Astrocyte (in vitro differentiated cells and primary cell): ENCODE results near the gene ESCO1. TPM values are rescaled to one million over a fixed set of nuclear protein-coding genes. Genes with fewer than 3 reads are reported as not detected.
A peak's percentile ranks its signal among the peaks of the same experiment; 100 is the strongest.

Experiments used
- DNase-seq: peaks from one replicate; pipeline ENCODE4 v3.0.0-alpha.2; 2010; ENCODE audit warnings: low read depth
- FAIRE-seq: peaks from 2 replicates; lab custom pipeline; 2011; peaks lifted over from hg19 to GRCh38; lab: Jason Lieb, UNC
- H2AFZ ChIP-seq: 2 replicates; pipeline ENCODE4 v1.6.0; 2012; ENCODE audit warnings: low read depth, low read length, inconsistent platforms
- H3K27ac ChIP-seq: 2 replicates; pipeline ENCODE4 v1.5.1; 2011; ENCODE audit warnings: low read depth, low read length, inconsistent platforms
- H3K27me3 ChIP-seq: 2 replicates; pipeline ENCODE4 v1.6.0; 2011; ENCODE audit warnings: low read length, inconsistent platforms; ENCODE audit not compliant: insufficient read depth
- H3K36me3 ChIP-seq: 2 replicates; pipeline ENCODE4 v1.5.1; 2011; ENCODE audit warnings: low read length, inconsistent platforms; ENCODE audit not compliant: insufficient read depth
- H3K4me1 ChIP-seq: 2 replicates; pipeline ENCODE4 v1.5.1; 2011; ENCODE audit warnings: low read length, inconsistent platforms; ENCODE audit not compliant: insufficient read depth
- H3K4me2 ChIP-seq: 2 replicates; pipeline ENCODE4 v1.6.0; 2012; ENCODE audit warnings: low read length, inconsistent platforms
- H3K4me3 ChIP-seq: 2 replicates; pipeline ENCODE4 v1.5.1; 2011; ENCODE audit warnings: low read depth, mild to moderate bottlenecking, low read length, inconsistent platforms; ENCODE audit not compliant: insufficient read depth
- H3K79me2 ChIP-seq: 2 replicates; pipeline ENCODE4 v1.6.0; 2012; ENCODE audit warnings: mild to moderate bottlenecking, low read length, inconsistent platforms; ENCODE audit not compliant: insufficient read depth
- H3K9ac ChIP-seq: 2 replicates; pipeline ENCODE4 v1.6.0; 2012; ENCODE audit warnings: mild to moderate bottlenecking, low read length, inconsistent platforms
- H3K9me3 ChIP-seq: 2 replicates; pipeline ENCODE4 v1.5.1; 2012; ENCODE audit warnings: low read depth, mild to moderate bottlenecking, low read length, inconsistent platforms; ENCODE audit not compliant: insufficient read depth
- H4K20me1 ChIP-seq: 2 replicates; pipeline ENCODE4 v1.6.0; 2012; ENCODE audit warnings: low read length, inconsistent platforms; ENCODE audit not compliant: insufficient read depth
- H3K27ac Mint-ChIP-seq: one replicate; pipeline ENCODE4 v1.8.0; 2021; ENCODE audit warnings: mild to moderate bottlenecking, mixed read lengths; ENCODE audit not compliant: unreplicated experiment
- H3K27me3 Mint-ChIP-seq: one replicate; pipeline ENCODE4 v1.8.0; 2021; ENCODE audit warnings: low read depth, mixed read lengths; ENCODE audit not compliant: unreplicated experiment
- H3K36me3 Mint-ChIP-seq: one replicate; pipeline ENCODE4 v1.8.0; 2021; ENCODE audit warnings: low read depth, mixed read lengths; ENCODE audit not compliant: unreplicated experiment
- H3K4me1 Mint-ChIP-seq: one replicate; pipeline ENCODE4 v1.8.0; 2021; ENCODE audit warnings: low read depth, mixed read lengths; ENCODE audit not compliant: unreplicated experiment
- H3K4me3 Mint-ChIP-seq: one replicate; pipeline ENCODE4 v1.8.0; 2021; ENCODE audit warnings: mild to moderate bottlenecking, moderate library complexity, mixed read lengths; ENCODE audit not compliant: unreplicated experiment
- H3K9me3 Mint-ChIP-seq: one replicate; pipeline ENCODE4 v1.8.0; 2021; ENCODE audit warnings: mild to moderate bottlenecking, mixed read lengths; ENCODE audit not compliant: unreplicated experiment
- EZH2 ChIP-seq: IDR thresholded peaks from 2 replicates; pipeline ENCODE4 v1.6.1; 2012; ENCODE audit warnings: mild to moderate bottlenecking, low read length, inconsistent platforms; ENCODE audit not compliant: insufficient read depth
- total RNA-seq: library from RNA; stranded (reverse); gene quantifications from 2 replicates; pipeline ENCODE4 v1.2.1, GENCODE V29; 2021
- TF ChIP-seq, protein P1 (sequence below): IDR thresholded peaks from 2 replicates; pipeline ENCODE4 v1.5.1; 2011; ENCODE audit warnings: low read depth, mild to moderate bottlenecking, inconsistent platforms, low read length, moderate library complexity; ENCODE audit not compliant: insufficient read depth

Gene ESCO1
- total RNA-seq, 1 donor from 2014 or later: 17.5 TPM

DNA sequence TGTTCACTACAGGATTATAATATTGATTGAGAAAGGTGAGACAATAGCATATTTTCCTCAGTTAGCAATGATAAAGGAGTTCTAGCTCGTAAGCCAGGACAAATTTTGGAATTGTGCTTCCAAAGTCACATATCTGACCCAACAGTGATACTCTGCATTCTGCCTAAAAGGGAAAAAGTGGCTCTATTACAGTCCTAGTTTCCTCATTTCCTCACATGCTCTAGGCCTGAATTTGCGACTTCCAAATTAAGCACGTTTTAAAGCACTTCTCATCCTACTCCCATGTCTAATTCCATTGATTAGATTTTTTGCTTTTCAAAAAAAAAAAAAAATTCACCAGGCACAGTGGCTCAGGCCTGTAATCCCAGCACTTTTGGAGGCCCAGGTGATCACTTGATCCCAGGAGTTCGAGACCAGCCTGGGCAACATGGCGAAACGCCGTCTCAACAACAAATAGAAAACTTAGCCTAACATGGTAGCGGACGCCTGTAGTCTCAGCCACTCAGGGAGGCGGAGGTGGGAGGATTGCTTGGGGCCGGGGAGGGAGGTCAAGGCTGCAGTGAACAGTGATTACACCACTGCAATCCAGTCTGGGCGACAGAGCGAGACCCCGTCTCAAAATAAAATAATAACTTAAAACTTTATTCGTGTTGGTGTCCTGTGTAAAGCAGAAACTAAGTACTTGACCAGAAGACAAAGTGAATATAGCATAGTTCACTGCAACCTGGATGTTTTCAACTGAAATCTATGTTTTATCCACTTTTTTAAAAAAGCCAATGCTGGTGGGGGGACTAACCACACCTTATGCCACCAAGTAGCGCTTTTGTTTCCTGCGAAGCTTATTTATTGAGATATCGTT is 1.5 kb downstream of the ESCO1 start:
- peak overlapping the region; percentile 99 for H2AFZ ChIP-seq
- peak overlapping the region; percentile 84 for H3K4me3 ChIP-seq
- peaks cover under 1% of the 10 kb centered on the region for H3K36me3 Mint-ChIP-seq
- FAIRE-seq (no peak), DNase-seq (no peak)
- no peaks in the 10 kb centered on the region for H3K27me3 ChIP-seq
- H3K9me3 Mint-ChIP-seq: no peaks in the 10 kb centered on the region
- no peaks in the 10 kb centered on the region for H3K27me3 Mint-ChIP-seq
- no peaks in the 10 kb centered on the region for H3K4me1 ChIP-seq
- H3K27ac ChIP-seq: peak overlapping the region; percentile 95
- H4K20me1 ChIP-seq: peaks cover 31% of the 10 kb centered on the region
- peak overlapping the region; percentile 89 for H3K4me2 ChIP-seq
- peak overlapping the region; percentile 97 for H3K27ac Mint-ChIP-seq
- no peaks in the 10 kb centered on the region for H3K9me3 ChIP-seq
- peak overlapping the region; percentile 99 for H3K9ac ChIP-seq
- peaks cover 59% of the 10 kb centered on the region for H3K79me2 ChIP-seq
- no peaks in the 10 kb centered on the region for H3K36me3 ChIP-seq
- H3K4me3 Mint-ChIP-seq: peak overlapping the region; percentile 100
- peaks cover 12% of the 10 kb centered on the region for H3K4me1 Mint-ChIP-seq
- no peak for TF ChIP-seq EZH2
- TF ChIP-seq, protein P1, sequence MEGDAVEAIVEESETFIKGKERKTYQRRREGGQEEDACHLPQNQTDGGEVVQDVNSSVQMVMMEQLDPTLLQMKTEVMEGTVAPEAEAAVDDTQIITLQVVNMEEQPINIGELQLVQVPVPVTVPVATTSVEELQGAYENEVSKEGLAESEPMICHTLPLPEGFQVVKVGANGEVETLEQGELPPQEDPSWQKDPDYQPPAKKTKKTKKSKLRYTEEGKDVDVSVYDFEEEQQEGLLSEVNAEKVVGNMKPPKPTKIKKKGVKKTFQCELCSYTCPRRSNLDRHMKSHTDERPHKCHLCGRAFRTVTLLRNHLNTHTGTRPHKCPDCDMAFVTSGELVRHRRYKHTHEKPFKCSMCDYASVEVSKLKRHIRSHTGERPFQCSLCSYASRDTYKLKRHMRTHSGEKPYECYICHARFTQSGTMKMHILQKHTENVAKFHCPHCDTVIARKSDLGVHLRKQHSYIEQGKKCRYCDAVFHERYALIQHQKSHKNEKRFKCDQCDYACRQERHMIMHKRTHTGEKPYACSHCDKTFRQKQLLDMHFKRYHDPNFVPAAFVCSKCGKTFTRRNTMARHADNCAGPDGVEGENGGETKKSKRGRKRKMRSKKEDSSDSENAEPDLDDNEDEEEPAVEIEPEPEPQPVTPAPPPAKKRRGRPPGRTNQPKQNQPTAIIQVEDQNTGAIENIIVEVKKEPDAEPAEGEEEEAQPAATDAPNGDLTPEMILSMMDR: no peak

DNA sequence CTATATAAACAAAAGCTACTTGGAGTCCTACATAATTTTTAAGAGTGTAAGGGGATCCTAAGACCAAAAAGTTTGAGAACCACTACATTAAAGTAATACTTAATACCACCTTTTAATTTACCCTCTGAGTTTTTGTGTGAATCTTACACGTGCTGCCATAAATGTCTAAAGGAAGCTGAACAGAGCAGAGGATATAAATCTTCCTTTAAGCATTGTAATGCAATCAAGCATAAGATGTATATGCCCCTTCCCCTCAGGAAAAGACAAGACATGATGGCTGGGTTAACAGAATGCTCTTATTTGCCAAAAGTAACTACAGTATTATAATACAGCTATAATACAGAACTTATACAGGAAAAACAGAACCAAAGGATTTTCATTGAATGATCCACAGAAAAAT is 2.9 kb downstream of the ESCO1 start:
- H3K9ac ChIP-seq: no peak overlapping the region
- no peak overlapping the region for H3K4me3 ChIP-seq
- no peaks in the 10 kb centered on the region for H3K4me1 ChIP-seq

More for the DNA sequence above, 2.9 kb downstream of the ESCO1 start:
- Histone ChIP-seq H3K4me2 (no peak overlapping the region), H3K9me3 (no peaks in the 10 kb centered on the region), H3K27me3 (no peaks in the 10 kb centered on the region), H3K27ac (no peak overlapping the region), H3K79me2 (peaks cover 65% of the 10 kb centered on the region), H4K20me1 (peaks cover 36% of the 10 kb centered on the region), H2AFZ (no peak overlapping the region), H3K36me3 (no peaks in the 10 kb centered on the region)
- Mint-ChIP-seq H3K36me3 (peaks cover 2% of the 10 kb centered on the region), H3K27ac (no peak overlapping the region), H3K27me3 (no peaks in the 10 kb centered on the region), H3K4me1 (peaks cover 12% of the 10 kb centered on the region), H3K9me3 (no peaks in the 10 kb centered on the region), H3K4me3 (peak overlapping the region; percentile 50)
- no peak for FAIRE-seq
- TF ChIP-seq, protein P1: no peak
- no peak for TF ChIP-seq EZH2
- DNase-seq: no peak
